Mesenchymal stem cell (in vitro differentiated cells and primary cell): ENCODE data around the gene TSC22D3.

ENCODE experiments used
- DNase-seq: peaks from one replicate; pipeline ENCODE4 v3.0.0-alpha.2; 2013
- H2AFZ ChIP-seq: one replicate; pipeline ENCODE4 v1.6.1; 2013; ENCODE audit warnings: low read depth, mild to moderate bottlenecking, control low read depth, inconsistent platforms, low read length, moderate library complexity
- H2AK5ac ChIP-seq: 2 replicates; pipeline ENCODE4 v1.6.1; 2013; ENCODE audit warnings: low read length, moderate library complexity, mild to moderate bottlenecking, inconsistent platforms; ENCODE audit not compliant: severe bottlenecking
- H2BK120ac ChIP-seq: one replicate; pipeline ENCODE4 v1.6.1; 2013; ENCODE audit warnings: low read depth, mild to moderate bottlenecking, inconsistent platforms, low read length, moderate library complexity
- H2BK12ac ChIP-seq, 2 experiments: one replicate each; pipeline ENCODE4 v1.6.1; 2013; ENCODE audit warnings: inconsistent platforms in 2 of 2, low read length in 2 of 2, mild to moderate bottlenecking in 2 of 2, moderate library complexity in 2 of 2, control low read depth in 1 of 2
- H2BK15ac ChIP-seq: one replicate; pipeline ENCODE4 v1.6.1; 2013; ENCODE audit warnings: mild to moderate bottlenecking, low read depth, inconsistent platforms; ENCODE audit not compliant: poor library complexity, severe bottlenecking
- H2BK5ac ChIP-seq: 2 replicates; pipeline ENCODE4 v1.6.1; 2013; ENCODE audit warnings: low read depth, mild to moderate bottlenecking, low read length, control low read depth, inconsistent platforms; ENCODE audit not compliant: poor library complexity, severe bottlenecking
- H3K14ac ChIP-seq, 2 experiments: one replicate each; pipeline ENCODE4 v1.6.1; 2013; ENCODE audit warnings: inconsistent platforms in 2 of 2, low read length in 2 of 2, control low read depth in 1 of 2, mild to moderate bottlenecking in 1 of 2, moderate library complexity in 1 of 2
- H3K18ac ChIP-seq, 2 experiments: one replicate each; pipeline ENCODE4 v1.6.1; 2013; ENCODE audit warnings: inconsistent platforms in 2 of 2, low read length in 2 of 2, control low read depth in 1 of 2, low read depth in 1 of 2, mild to moderate bottlenecking in 1 of 2
- H3K23ac ChIP-seq, 2 experiments: one replicate each; pipeline ENCODE4 v1.6.1; 2013; ENCODE audit warnings: inconsistent platforms in 2 of 2, low read length in 2 of 2, mild to moderate bottlenecking in 2 of 2, moderate library complexity in 2 of 2, control low read depth in 1 of 2
- H3K27ac ChIP-seq: 2 replicates; pipeline ENCODE4 v1.5.1; 2013; ENCODE audit warnings: mild to moderate bottlenecking, moderate library complexity, low read length, control low read depth, inconsistent platforms; ENCODE audit not compliant: poor library complexity, severe bottlenecking
- H3K27me3 ChIP-seq, 2 experiments: 2 replicates each; pipeline versions ENCODE4 v1.6.1 to v1.7.0; 2013; ENCODE audit warnings: low read length in 2 of 2, mild to moderate bottlenecking in 2 of 2, moderate library complexity in 2 of 2, control low read depth in 1 of 2, inconsistent platforms in 1 of 2; ENCODE audit not compliant: control insufficient read depth in 1 of 2, insufficient read depth in 1 of 2
- H3K36me3 ChIP-seq, 2 experiments: 2 replicates each; pipeline versions ENCODE4 v1.6.1 to v1.7.0; 2013; ENCODE audit warnings: low read length in 2 of 2, control low read depth in 1 of 2, inconsistent platforms in 1 of 2, low read depth in 1 of 2, mild to moderate bottlenecking in 1 of 2; ENCODE audit not compliant: insufficient read depth in 2 of 2, control insufficient read depth in 1 of 2
- H3K4ac ChIP-seq, 2 experiments: one replicate each; pipeline ENCODE4 v1.6.1; 2013; ENCODE audit warnings: inconsistent platforms in 2 of 2, low read length in 2 of 2, mild to moderate bottlenecking in 2 of 2, moderate library complexity in 2 of 2, control low read depth in 1 of 2, low read depth in 1 of 2
- H3K4me1 ChIP-seq: 2 replicates; pipeline ENCODE4 v1.6.1; 2013; ENCODE audit warnings: low read depth, low read length, control low read depth; ENCODE audit not compliant: control insufficient read depth, insufficient read depth
- H3K4me2 ChIP-seq: 2 replicates; pipeline ENCODE4 v1.6.1; 2013; ENCODE audit warnings: low read length, mild to moderate bottlenecking, inconsistent platforms; ENCODE audit not compliant: poor library complexity, severe bottlenecking
- H3K4me3 ChIP-seq, 2 experiments: 2 replicates each; pipeline versions ENCODE4 v1.5.1 to v1.7.0; 2013; ENCODE audit warnings: low read length in 2 of 2, mild to moderate bottlenecking in 2 of 2, control low read depth in 1 of 2, low read depth in 1 of 2; ENCODE audit not compliant: insufficient read depth in 1 of 2
- H3K79me1 ChIP-seq: replicated peaks from 2 replicates; pipeline ENCODE4 v1.6.1; 2013; ENCODE audit warnings: mild to moderate bottlenecking, control low read depth, low read length, inconsistent platforms; ENCODE audit not compliant: poor library complexity, severe bottlenecking
- H3K9ac ChIP-seq: 2 replicates; pipeline ENCODE4 v1.7.0; 2013; ENCODE audit warnings: mild to moderate bottlenecking, low read length, moderate library complexity
- H3K9me3 ChIP-seq: 2 replicates; pipeline ENCODE4 v1.7.0; 2013; ENCODE audit warnings: mild to moderate bottlenecking, low read length; ENCODE audit not compliant: control insufficient read depth
- H4K8ac ChIP-seq: one replicate; pipeline ENCODE4 v1.6.1; 2013; ENCODE audit warnings: inconsistent platforms, mild to moderate bottlenecking, low read length, moderate library complexity
- H4K91ac ChIP-seq: one replicate; pipeline ENCODE4 v1.6.1; 2013; ENCODE audit warnings: mild to moderate bottlenecking, low read length, inconsistent platforms
- WGBS: methylation state at CpG from one replicate; pipeline ENCODE4 v1.1.7; 2013; ENCODE audit warnings: mixed read lengths; 5-methylcytosine and 5-hydroxymethylcytosine counted together

The TSC22D3 gene

DNA sequence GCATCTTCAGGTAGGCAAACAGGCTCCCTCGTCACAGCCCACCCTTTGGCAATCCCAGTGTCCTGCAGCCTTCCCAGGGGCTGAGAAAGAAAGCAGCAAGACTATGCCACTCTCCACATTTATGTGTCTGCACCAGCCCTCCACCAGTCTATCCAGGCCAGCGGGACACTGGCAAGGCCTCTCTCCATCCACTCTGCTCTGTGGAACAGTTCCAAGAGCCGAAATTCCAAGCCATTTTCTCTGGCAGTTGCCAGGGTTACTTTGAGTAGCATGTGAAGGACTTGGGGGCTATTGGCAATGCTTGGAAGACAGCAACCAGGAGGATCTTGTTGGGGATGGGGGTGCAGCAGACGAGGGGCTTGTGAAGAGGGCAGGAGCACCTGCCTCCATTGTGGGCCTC, 52.1 kb downstream of the TSC22D3 start:
- no peak overlapping the region for H3K4me2 ChIP-seq
- H3K14ac ChIP-seq: no peak overlapping the region
- DNase-seq: no peak
- no peak overlapping the region for H4K91ac ChIP-seq
- no peak overlapping the region for H2BK120ac ChIP-seq
- H3K4me3 ChIP-seq: no peak overlapping the region
- H3K27ac ChIP-seq: no peak overlapping the region
- WGBS: 91% methylated on average over 4 of the region's 4 CpGs
- H2BK5ac ChIP-seq: no peak overlapping the region
- H2BK12ac ChIP-seq: peak overlapping the region in 1 of 2 experiments; percentile 3
- H3K27me3 ChIP-seq: peaks cover 0 to 88% of the 10 kb centered on the region in 2 experiments
- no peak overlapping the region for H3K18ac ChIP-seq
- H3K23ac ChIP-seq: no peak overlapping the region
- peak overlapping the region; percentile 12 for H2BK15ac ChIP-seq
- H3K9ac ChIP-seq: no peak overlapping the region
- H3K9me3 ChIP-seq: no peaks in the 10 kb centered on the region
- no peak overlapping the region for H2AFZ ChIP-seq
- no peaks in the 10 kb centered on the region for H3K36me3 ChIP-seq
- H3K79me1 ChIP-seq: no peaks in the 10 kb centered on the region
- H2AK5ac ChIP-seq: no peak overlapping the region
- H3K4ac ChIP-seq: no peak overlapping the region
- H3K4me1 ChIP-seq: peaks cover 4% of the 10 kb centered on the region
- H4K8ac ChIP-seq: no peak overlapping the region

GRCh38 chrX:107721966-107722707, 53.5 kb downstream of the TSC22D3 start:
- no peak overlapping the region for H2BK5ac ChIP-seq
- H3K23ac ChIP-seq: no peak overlapping the region
- H4K91ac ChIP-seq: no peak overlapping the region
- peaks cover 9% of the 10 kb centered on the region for H3K4me1 ChIP-seq
- H3K9ac ChIP-seq: no peak overlapping the region
- no peak overlapping the region for H4K8ac ChIP-seq
- 90% methylated on average over 5 of the region's 5 CpGs for WGBS
- H2AK5ac ChIP-seq: no peak overlapping the region
- no peaks in the 10 kb centered on the region for H3K36me3 ChIP-seq
- H3K79me1 ChIP-seq: peaks cover 2% of the 10 kb centered on the region
- no peak overlapping the region for H3K4me2 ChIP-seq
- H3K4me3 ChIP-seq: no peak overlapping the region
- DNase-seq: peak; percentile 34
- no peaks in the 10 kb centered on the region for H3K9me3 ChIP-seq
- no peak overlapping the region for H3K14ac ChIP-seq
- H2BK15ac ChIP-seq: no peak overlapping the region
- H2AFZ ChIP-seq: no peak overlapping the region
- no peak overlapping the region for H3K27ac ChIP-seq
- no peak overlapping the region for H2BK120ac ChIP-seq
- H3K27me3 ChIP-seq: peaks cover 0 to 81% of the 10 kb centered on the region in 2 experiments
- H3K4ac ChIP-seq: no peak overlapping the region
- no peak overlapping the region for H2BK12ac ChIP-seq
- H3K18ac ChIP-seq: peak overlapping the region; percentile 21 to 30

GRCh38 chrX:107721318-107721717, 54.3 kb downstream of the TSC22D3 start:
- no peak overlapping the region for H2BK5ac ChIP-seq
- 93% methylated on average over 6 of the region's 9 CpGs for WGBS
- H2AFZ ChIP-seq: no peak overlapping the region
- H3K4me2 ChIP-seq: no peak overlapping the region
- DNase-seq: no peak
- peaks cover 9% of the 10 kb centered on the region for H3K4me1 ChIP-seq
- H3K36me3 ChIP-seq: no peaks in the 10 kb centered on the region
- H3K14ac ChIP-seq: no peak overlapping the region
- no peak overlapping the region for H2BK15ac ChIP-seq
- no peaks in the 10 kb centered on the region for H3K9me3 ChIP-seq
- no peak overlapping the region for H3K27ac ChIP-seq
- no peak overlapping the region for H3K4ac ChIP-seq
- H2BK12ac ChIP-seq: peak overlapping the region in 1 of 2 experiments; percentile 42
- H3K9ac ChIP-seq: no peak overlapping the region
- H2AK5ac ChIP-seq: no peak overlapping the region
- peaks cover 0 to 75% of the 10 kb centered on the region in 2 experiments for H3K27me3 ChIP-seq
- no peak overlapping the region for H4K91ac ChIP-seq
- H3K4me3 ChIP-seq: no peak overlapping the region
- H2BK120ac ChIP-seq: no peak overlapping the region
- no peak overlapping the region for H3K23ac ChIP-seq
- no peak overlapping the region for H3K18ac ChIP-seq
- H3K79me1 ChIP-seq: peaks cover 2% of the 10 kb centered on the region
- no peak overlapping the region for H4K8ac ChIP-seq

DNA sequence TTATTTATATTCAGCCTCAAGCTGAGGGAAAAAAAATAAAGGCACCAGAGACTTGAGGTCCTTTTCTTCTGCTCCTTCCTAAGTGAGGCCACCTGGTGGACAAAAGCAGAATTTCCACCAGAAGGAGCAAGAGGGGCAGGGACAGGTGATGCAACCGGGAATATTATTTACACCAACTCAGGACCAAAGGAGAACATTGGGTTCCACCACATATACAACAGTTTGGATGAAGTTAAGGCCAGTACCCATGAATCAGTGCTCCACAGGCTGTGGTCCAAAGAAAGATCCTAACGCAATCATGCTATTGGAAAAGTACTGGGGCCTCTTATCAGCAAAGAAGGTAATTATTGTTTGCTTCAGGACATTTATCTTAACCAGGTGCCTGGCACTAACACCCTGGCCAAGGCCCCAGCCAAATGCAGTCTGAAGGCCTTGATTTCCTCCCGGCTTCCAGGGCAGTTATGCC, 57.4 kb downstream of the TSC22D3 start:
- Histone ChIP-seq H2BK15ac (no peak overlapping the region), H4K91ac (no peak overlapping the region), H3K4me3 (no peak overlapping the region)

More for the DNA sequence above, 57.4 kb downstream of the TSC22D3 start:
- H2BK120ac ChIP-seq: no peak overlapping the region
- peak; percentile 87 for DNase-seq
- no peak overlapping the region for H3K23ac ChIP-seq
- no peak overlapping the region for H3K9ac ChIP-seq
- no peak overlapping the region for H3K14ac ChIP-seq
- H2BK5ac ChIP-seq: no peak overlapping the region
- peaks cover 0 to 56% of the 10 kb centered on the region in 2 experiments for H3K27me3 ChIP-seq
- 100% methylated on average over 1 of the region's 3 CpGs for WGBS
- H3K4ac ChIP-seq: no peak overlapping the region
- no peak overlapping the region for H4K8ac ChIP-seq
- H2AK5ac ChIP-seq: no peak overlapping the region
- no peaks in the 10 kb centered on the region for H3K9me3 ChIP-seq
- H3K4me1 ChIP-seq: peaks cover 17% of the 10 kb centered on the region
- H3K79me1 ChIP-seq: peaks cover 5% of the 10 kb centered on the region
- no peak overlapping the region for H2BK12ac ChIP-seq
- peaks cover 11% of the 10 kb centered on the region in 2 experiments for H3K36me3 ChIP-seq
- H3K27ac ChIP-seq: no peak overlapping the region
- H3K4me2 ChIP-seq: no peak overlapping the region
- H3K18ac ChIP-seq: peak overlapping the region in 1 of 2 experiments; percentile 34
- H2AFZ ChIP-seq: no peak overlapping the region
